Activated CD4-positive, alpha-beta memory T cell treated with anti-CD3 and anti-CD28 coated beads, Interleukin-2, amount 10 ng/mL, durations not matched to agents 7 days and 5 days (primary cell): ENCODE data around the gene TUBB1. TPM values are rescaled to one million over a fixed set of nuclear protein-coding genes. Genes with fewer than 3 reads are reported as not detected.

Experiments
- CTCF ChIA-PET: fragments of 350-600 bp; sonication (Branson Sonifier 250); formaldehyde crosslinking; loops from one replicate; lab custom pipeline; 2021; ENCODE audit warnings: antibody characterized with exemption, inconsistent platforms; lab: Charles Lee
- POLR2A ChIA-PET: fragments of 350-600 bp; sonication (Branson Sonifier 250); formaldehyde crosslinking; loops from one replicate; lab custom pipeline; 2021; ENCODE audit warnings: antibody characterized with exemption; lab: Charles Lee
- DNase-seq: peaks from one replicate; pipeline ENCODE4 v3.0.0-alpha.2; 2020
- H3K27ac Mint-ChIP-seq: one replicate; pipeline ENCODE4 v1.8.0; 2021; ENCODE audit warnings: mild to moderate bottlenecking, mixed read lengths
- H3K27me3 Mint-ChIP-seq: one replicate; pipeline ENCODE4 v1.8.0; 2021; ENCODE audit warnings: mixed read lengths
- H3K36me3 Mint-ChIP-seq: one replicate; pipeline ENCODE4 v1.8.0; 2021; ENCODE audit warnings: low read depth, mixed read lengths
- H3K4me1 Mint-ChIP-seq: one replicate; pipeline ENCODE4 v1.8.0; 2021; ENCODE audit warnings: mixed read lengths
- H3K4me3 Mint-ChIP-seq: one replicate; pipeline ENCODE4 v1.8.0; 2021; ENCODE audit warnings: mild to moderate bottlenecking, mixed read lengths
- H3K9me3 Mint-ChIP-seq: one replicate; pipeline ENCODE4 v1.8.0; 2021; ENCODE audit warnings: mixed read lengths
- total RNA-seq, 2 experiments: library from RNA; stranded (reverse); gene quantifications; one replicate each; pipeline ENCODE4 v1.2.3, GENCODE V29; 2021

The TUBB1 gene
- total RNA-seq, 2 experiments from 2014 or later: not detected

- ChIA-PET POLR2A (interaction anchor here (1.4 to 1.8 kb wide), 3 partner anchors 8 to 39 kb away, joined by 3 to 9 read pairs (median 7); partner anchors contain the start of gene ATP5F1E), CTCF (no interaction called here)
- no peak for DNase-seq
- H3K36me3 Mint-ChIP-seq: peaks cover 76% of the 10 kb centered on the region
- H3K4me1 Mint-ChIP-seq: peaks cover 6% of the 10 kb centered on the region
- no peak overlapping the region for H3K27ac Mint-ChIP-seq
- H3K27me3 Mint-ChIP-seq: no peaks in the 10 kb centered on the region
- no peaks in the 10 kb centered on the region for H3K9me3 Mint-ChIP-seq
- H3K4me3 Mint-ChIP-seq: no peak overlapping the region
Observed at GRCh38 chr20:58992911-58993310, 26.3 kb upstream of the TUBB1 start.

GRCh38 chr20:58993332-58994248 lies 25.6 kb upstream of the TUBB1 start:
- CTCF ChIA-PET: interaction anchor here (1.0 kb wide), 1 partner anchor 123 kb away, joined by 3 read pairs; no protein-coding TSS in a partner anchor
- DNase-seq: no peak
- no peak overlapping the region for H3K4me3 Mint-ChIP-seq
- peaks cover 6% of the 10 kb centered on the region for H3K4me1 Mint-ChIP-seq
- POLR2A ChIA-PET: interaction anchor here (1.1 to 1.8 kb wide), 5 partner anchors 9 to 40 kb away, joined by 3 to 9 read pairs (median 7); partner anchors contain the start of gene ATP5F1E
- H3K27me3 Mint-ChIP-seq: no peaks in the 10 kb centered on the region
- peak overlapping the region; percentile 49 for H3K27ac Mint-ChIP-seq
- peaks cover 76% of the 10 kb centered on the region for H3K36me3 Mint-ChIP-seq
- H3K9me3 Mint-ChIP-seq: no peaks in the 10 kb centered on the region

GRCh38 chr20:58994390-58995159 lies 24.7 kb upstream of the TUBB1 start:
- ChIA-PET POLR2A (interaction anchor here (0.6 to 1.5 kb wide), 5 partner anchors 10 to 80 kb away, joined by 3 to 7 read pairs (median 3); no protein-coding TSS in a partner anchor), CTCF (interaction anchor here (1.0 kb wide), 1 partner anchor 124 kb away, joined by 3 read pairs; no protein-coding TSS in a partner anchor)
- H3K27ac Mint-ChIP-seq: peak overlapping the region; percentile 49
- H3K27me3 Mint-ChIP-seq: no peaks in the 10 kb centered on the region
- DNase-seq: no peak
- H3K9me3 Mint-ChIP-seq: no peaks in the 10 kb centered on the region
- no peak overlapping the region for H3K4me3 Mint-ChIP-seq
- peaks cover 73% of the 10 kb centered on the region for H3K36me3 Mint-ChIP-seq
- peaks cover 6% of the 10 kb centered on the region for H3K4me1 Mint-ChIP-seq

- H3K4me1 Mint-ChIP-seq: peaks cover 6% of the 10 kb centered on the region
- POLR2A ChIA-PET: interaction anchor here (1.4 kb wide), 1 partner anchor 9 kb away, joined by 7 read pairs; no protein-coding TSS in a partner anchor
- H3K27ac Mint-ChIP-seq: no peak overlapping the region
- no peak for DNase-seq
- no peaks in the 10 kb centered on the region for H3K27me3 Mint-ChIP-seq
- H3K9me3 Mint-ChIP-seq: no peaks in the 10 kb centered on the region
- peaks cover 68% of the 10 kb centered on the region for H3K36me3 Mint-ChIP-seq
- CTCF ChIA-PET: no interaction called here
- no peak overlapping the region for H3K4me3 Mint-ChIP-seq
Observed at GRCh38 chr20:58995461-58996225, 23.6 kb upstream of the TUBB1 start.

- Mint-ChIP-seq H3K9me3 (no peaks in the 10 kb centered on the region), H3K4me1 (peaks cover 6% of the 10 kb centered on the region), H3K4me3 (no peak overlapping the region), H3K27me3 (no peaks in the 10 kb centered on the region), H3K36me3 (peaks cover 68% of the 10 kb centered on the region), H3K27ac (no peak overlapping the region)
- DNase-seq: no peak
- ChIA-PET CTCF (no interaction called here), POLR2A (no interaction called here)
Observed at GRCh38 chr20:58996226-58996611, 23.0 kb upstream of the TUBB1 start.

- H3K9me3 Mint-ChIP-seq: no peaks in the 10 kb centered on the region
- H3K4me1 Mint-ChIP-seq: peaks cover 7% of the 10 kb centered on the region
- no peaks in the 10 kb centered on the region for H3K27me3 Mint-ChIP-seq
- H3K4me3 Mint-ChIP-seq: no peak overlapping the region
- no peak for DNase-seq
- ChIA-PET CTCF (no interaction called here), POLR2A (no interaction called here)
- no peak overlapping the region for H3K27ac Mint-ChIP-seq
- peaks cover 68% of the 10 kb centered on the region for H3K36me3 Mint-ChIP-seq
Observed at GRCh38 chr20:58997141-58997770, 22.0 kb upstream of the TUBB1 start.

GRCh38 chr20:58998656-58999055 lies 20.6 kb upstream of the TUBB1 start:
- H3K4me3 Mint-ChIP-seq: no peak overlapping the region
- ChIA-PET POLR2A (no interaction called here), CTCF (no interaction called here)
- peaks cover 65% of the 10 kb centered on the region for H3K36me3 Mint-ChIP-seq
- no peaks in the 10 kb centered on the region for H3K9me3 Mint-ChIP-seq
- no peak for DNase-seq
- no peaks in the 10 kb centered on the region for H3K27me3 Mint-ChIP-seq
- peaks cover 17% of the 10 kb centered on the region for H3K4me1 Mint-ChIP-seq
- H3K27ac Mint-ChIP-seq: no peak overlapping the region

- POLR2A ChIA-PET: interaction anchor here (0.6 kb wide), 1 partner anchor 29 kb away, joined by 3 read pairs; no protein-coding TSS in a partner anchor
- Mint-ChIP-seq H3K27ac (no peak overlapping the region), H3K4me3 (no peak overlapping the region), H3K27me3 (no peaks in the 10 kb centered on the region), H3K36me3 (peaks cover 56% of the 10 kb centered on the region), H3K4me1 (peaks cover 31% of the 10 kb centered on the region), H3K9me3 (no peaks in the 10 kb centered on the region)
- CTCF ChIA-PET: no interaction called here
- DNase-seq: no peak
Observed at GRCh38 chr20:59000326-59000725, 18.9 kb upstream of the TUBB1 start.

- Mint-ChIP-seq H3K27ac (no peak overlapping the region), H3K4me1 (peaks cover 37% of the 10 kb centered on the region), H3K9me3 (no peaks in the 10 kb centered on the region), H3K4me3 (no peak overlapping the region), H3K27me3 (no peaks in the 10 kb centered on the region), H3K36me3 (peaks cover 49% of the 10 kb centered on the region)
- ChIA-PET CTCF (interaction anchor here (0.5 to 0.7 kb wide), 2 partner anchors 1308 to 1573 kb away, joined by 3 read pairs; no protein-coding TSS in a partner anchor), POLR2A (no interaction called here)
- no peak for DNase-seq
Observed at GRCh38 chr20:59001068-59001448, 18.2 kb upstream of the TUBB1 start.

- Mint-ChIP-seq H3K27me3 (no peaks in the 10 kb centered on the region), H3K4me3 (no peak overlapping the region), H3K9me3 (no peaks in the 10 kb centered on the region), H3K4me1 (peaks cover 40% of the 10 kb centered on the region), H3K27ac (no peak overlapping the region), H3K36me3 (peaks cover 44% of the 10 kb centered on the region)
- ChIA-PET POLR2A (no interaction called here), CTCF (interaction anchor here (0.5 kb wide), 1 partner anchor 1574 kb away, joined by 3 read pairs; no protein-coding TSS in a partner anchor)
- DNase-seq: no peak
Observed at GRCh38 chr20:59001449-59002171, 17.6 kb upstream of the TUBB1 start.

- no peaks in the 10 kb centered on the region for H3K9me3 Mint-ChIP-seq
- ChIA-PET POLR2A (interaction anchor here (0.8 kb wide), 1 partner anchor 30 kb away, joined by 3 read pairs; the partner anchor contains the start of gene ATP5F1E), CTCF (no interaction called here)
- H3K4me3 Mint-ChIP-seq: no peak overlapping the region
- no peak overlapping the region for H3K27ac Mint-ChIP-seq
- H3K36me3 Mint-ChIP-seq: peaks cover 37% of the 10 kb centered on the region
- no peaks in the 10 kb centered on the region for H3K27me3 Mint-ChIP-seq
- no peak for DNase-seq
- H3K4me1 Mint-ChIP-seq: peaks cover 40% of the 10 kb centered on the region
Observed at GRCh38 chr20:59002388-59002787, 16.8 kb upstream of the TUBB1 start.
